Lower leg skin (tissue), 3 donors: ENCODE measurements around the gene PTGFRN.
"Not testable (repeated sequence)": the region's sequence is repeated elsewhere in the genome, so short reads cannot be mapped to it uniquely, and the experiment has no call there.

Experiments
- CTCF ChIP-seq, 3 donors: fragments of 450-650 bp; IDR thresholded peaks; one replicate each; pipeline ENCODE4 v1.5.1; 2016; ENCODE audit warnings: antibody characterized with exemption in 3 of 3, mild to moderate bottlenecking in 3 of 3, moderate library complexity in 2 of 3
- POLR2A ChIP-seq, 2 donors: fragments of 450-650 bp; IDR thresholded peaks; one replicate each; pipeline ENCODE4 v1.6.1; 2016 to 2017; ENCODE audit warnings: antibody characterized with exemption in 2 of 2, mild to moderate bottlenecking in 1 of 2, moderate library complexity in 1 of 2

DNA sequence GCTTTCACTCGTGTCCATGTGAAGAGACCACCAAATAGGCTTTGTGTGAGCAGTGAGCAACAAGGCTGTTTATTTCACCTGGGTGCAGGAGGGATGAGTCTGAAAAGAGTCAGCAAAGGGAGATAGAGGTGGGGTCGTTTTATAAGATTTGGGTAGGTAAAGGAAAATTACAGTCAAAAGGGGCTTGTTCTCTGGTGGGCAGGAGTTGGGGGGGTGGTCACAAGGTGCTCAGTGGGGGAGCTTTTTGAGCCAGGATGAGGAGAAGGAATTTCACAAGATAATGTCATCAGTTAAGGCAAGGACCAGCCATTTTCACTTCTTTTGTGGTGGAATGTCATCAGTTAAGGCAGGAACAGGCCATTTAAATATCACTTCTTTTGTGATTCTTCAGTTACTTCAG is 49.5 kb upstream of the PTGFRN start:
- not testable (repeated sequence) for TF ChIP-seq CTCF, POLR2A (IDR thresholded peaks at IDR 0.05)
